T47D (cell line): ENCODE data around the gene PPA1.

Experiments used
- DNase-seq, 2 experiments: peaks; one replicate each; pipeline versions ENCODE4 v3.0.0 to v3.0.0-alpha.2; 2011 to 2012; ENCODE audit warnings: low read depth in 1 of 2, low spot score in 1 of 2
- JUND ChIP-seq: IDR thresholded peaks from 2 replicates; pipeline ENCODE4 v1.6.1; 2012; ENCODE audit warnings: low read depth
- in situ Hi-C: cut with HindIII; loops from 2 replicates; pipeline ENCODE4 v1.10.0; 2016; ENCODE audit warnings: low sequenced_read_pairs, low pct_unique_long_range_greater_than_20kb

PPA1 gene

DNA sequence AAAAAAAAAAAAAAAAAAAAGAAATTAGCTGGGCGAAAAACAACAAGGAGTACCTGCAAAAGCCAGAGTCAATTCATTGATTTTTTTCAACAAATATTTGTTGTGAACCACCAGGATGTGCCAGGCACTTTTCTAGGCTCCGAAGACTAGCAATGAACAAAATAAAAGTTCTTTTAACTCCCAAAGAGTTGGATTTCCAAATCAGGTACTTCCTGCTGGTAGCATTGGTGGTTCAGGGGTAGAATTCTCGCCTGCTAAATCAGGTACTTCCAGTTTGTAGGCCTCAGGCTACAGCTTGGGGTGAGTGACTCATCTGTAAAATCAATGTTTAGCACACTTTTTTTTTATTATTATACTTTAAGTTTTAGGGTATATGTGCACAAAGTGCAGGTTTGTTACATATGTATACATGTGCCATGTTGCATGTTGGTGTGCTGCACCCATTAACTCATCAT, 10.9 kb downstream of the PPA1 start:
- in situ Hi-C loops = no loop called here
- peak; percentile 22 to 86 for DNase-seq
- peak; percentile 72 for TF ChIP-seq JUND

DNA sequence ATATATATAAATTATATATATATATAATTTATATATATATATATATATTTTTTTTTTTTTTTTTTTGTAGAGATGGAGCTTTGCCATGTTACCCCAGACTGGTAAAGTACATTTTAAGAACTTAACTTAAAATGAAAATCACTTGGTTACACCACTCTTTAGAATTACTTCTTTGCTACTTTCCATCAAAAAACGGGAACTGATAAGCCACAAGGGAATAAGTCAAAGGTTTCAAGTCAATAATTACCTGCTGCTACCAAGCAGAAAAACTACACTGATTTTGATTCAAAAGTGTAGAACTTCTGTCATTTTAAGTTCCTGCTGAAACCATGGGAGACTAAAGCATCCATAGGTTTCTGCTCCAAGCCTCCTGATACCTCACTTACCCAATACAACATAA, 12.2 kb downstream of the PPA1 start:
- no peak for DNase-seq
- in situ Hi-C loops = no loop called here
- no peak for TF ChIP-seq JUND

DNA sequence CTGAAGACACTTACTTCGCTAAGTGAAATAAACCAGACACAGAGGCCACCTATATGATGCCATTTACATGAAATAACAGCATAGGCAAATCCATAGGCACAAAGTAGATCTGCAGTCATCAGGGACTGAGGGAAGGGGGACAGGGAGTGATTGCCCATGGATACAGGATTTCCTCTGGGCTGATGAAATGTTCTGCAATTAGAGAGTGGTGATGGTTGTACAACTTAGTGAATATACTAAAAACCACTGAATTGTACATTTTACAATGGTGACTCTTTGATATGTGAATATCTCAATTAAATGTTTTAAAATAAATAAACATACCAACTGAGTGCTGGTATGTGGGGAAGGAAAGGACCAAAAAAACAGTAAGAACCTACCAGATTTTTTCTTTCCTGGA, 20.4 kb downstream of the PPA1 start:
- DNase-seq = no peak
- in situ Hi-C loops = no loop called here
- TF ChIP-seq JUND = no peak

DNA sequence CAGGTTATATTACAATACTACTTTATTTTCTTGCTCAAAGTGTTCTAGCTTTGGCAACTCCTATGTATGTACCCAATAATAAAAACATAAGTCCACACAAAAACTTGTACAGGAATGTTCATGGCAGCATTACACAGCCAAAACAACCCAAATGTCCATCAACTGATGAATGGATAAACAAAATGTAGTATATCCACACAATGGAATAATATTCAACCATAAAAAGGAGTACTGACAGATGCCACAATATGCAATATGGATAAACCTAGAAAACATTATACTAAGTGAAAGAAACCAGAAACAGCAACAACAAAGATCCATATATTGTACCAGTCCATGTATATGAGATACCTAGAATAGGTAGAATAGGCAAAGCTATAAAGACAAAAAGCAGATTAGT, 21.0 kb downstream of the PPA1 start:
- DNase-seq = no peak
- in situ Hi-C loops = no loop called here
- no peak for TF ChIP-seq JUND

DNA sequence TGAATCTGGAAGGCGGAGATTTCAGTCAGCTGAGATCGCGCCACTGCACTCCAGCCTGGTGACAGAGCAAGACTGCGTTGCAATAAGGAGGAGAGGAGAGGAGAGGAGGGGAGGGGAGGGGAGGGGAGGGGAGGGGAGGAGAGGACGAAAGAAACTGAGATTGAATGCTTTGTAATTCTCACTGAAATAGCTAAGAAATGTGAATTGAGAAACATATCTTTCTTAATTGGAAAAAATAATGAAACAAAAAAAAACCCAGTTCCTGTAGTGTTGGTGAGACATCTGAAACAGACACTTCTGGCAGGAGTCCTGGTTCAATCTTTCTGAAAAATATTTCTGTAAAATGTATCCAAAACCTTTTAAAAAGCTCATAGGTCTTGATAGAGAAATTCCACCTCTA, 26.5 kb downstream of the PPA1 start:
- in situ Hi-C loops = no loop called here
- no peak for TF ChIP-seq JUND

DNA sequence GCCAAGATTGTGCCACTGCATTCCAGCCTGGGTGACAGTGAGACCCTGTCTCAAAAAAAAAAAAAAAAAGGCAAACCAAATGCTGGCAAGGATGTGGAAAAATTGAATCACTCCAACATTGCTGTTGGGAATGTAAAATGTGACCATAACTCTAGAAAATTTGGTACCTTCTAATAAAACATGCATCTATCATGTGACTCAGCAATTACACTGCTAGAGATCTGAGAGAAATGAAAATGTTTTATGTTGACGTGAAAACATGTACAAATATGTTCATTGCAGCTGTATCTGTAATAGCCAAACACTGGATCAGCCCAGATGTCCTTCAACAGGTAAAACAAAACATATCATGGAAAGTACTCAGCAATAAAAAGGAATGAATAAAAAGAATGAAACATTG, 32.1 kb downstream of the PPA1 start:
- in situ Hi-C loops = no loop called here
- TF ChIP-seq JUND = no peak
- no peak for DNase-seq

More for the DNA sequence above, 26.5 kb downstream of the PPA1 start:
- DNase-seq = no peak

DNA sequence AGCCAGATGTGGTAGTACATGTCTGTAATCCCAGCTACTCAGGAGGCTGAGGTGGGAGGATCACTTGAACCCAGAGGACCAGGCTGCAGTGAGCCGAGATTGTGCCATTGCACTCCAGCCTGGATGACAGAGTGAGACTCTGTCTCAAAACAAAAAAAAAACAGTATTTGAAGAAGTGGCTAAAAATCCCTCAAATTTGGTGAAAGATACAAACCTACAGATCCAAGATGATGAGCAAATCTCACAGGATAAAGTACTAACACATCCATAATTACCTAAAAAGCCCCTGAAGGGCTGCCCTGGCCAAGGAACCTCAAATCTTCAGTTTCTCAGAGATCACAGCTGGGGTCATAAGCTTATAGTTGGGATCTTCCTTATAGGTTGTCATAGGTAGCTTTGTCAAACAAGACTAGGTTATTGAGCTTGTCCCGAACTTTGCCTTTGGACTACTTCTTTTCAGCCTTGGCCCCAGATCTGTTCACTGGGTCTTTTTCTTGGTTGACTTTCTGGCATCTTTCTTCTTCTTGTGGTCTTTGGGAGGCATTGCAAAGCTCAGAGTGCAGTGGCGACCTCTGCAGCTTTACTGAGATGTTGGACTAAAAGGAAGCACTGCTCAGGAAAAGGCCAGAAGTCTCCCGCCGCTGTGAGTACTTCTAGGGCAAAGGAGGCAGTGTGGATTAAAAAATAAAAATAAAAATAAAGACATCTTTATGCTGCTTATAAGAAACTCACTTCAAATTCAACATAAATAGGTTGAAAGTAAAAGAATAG, 34.3 kb downstream of the PPA1 start:
- no peak for DNase-seq
- in situ Hi-C loops = no loop called here
- TF ChIP-seq JUND = no peak

DNA sequence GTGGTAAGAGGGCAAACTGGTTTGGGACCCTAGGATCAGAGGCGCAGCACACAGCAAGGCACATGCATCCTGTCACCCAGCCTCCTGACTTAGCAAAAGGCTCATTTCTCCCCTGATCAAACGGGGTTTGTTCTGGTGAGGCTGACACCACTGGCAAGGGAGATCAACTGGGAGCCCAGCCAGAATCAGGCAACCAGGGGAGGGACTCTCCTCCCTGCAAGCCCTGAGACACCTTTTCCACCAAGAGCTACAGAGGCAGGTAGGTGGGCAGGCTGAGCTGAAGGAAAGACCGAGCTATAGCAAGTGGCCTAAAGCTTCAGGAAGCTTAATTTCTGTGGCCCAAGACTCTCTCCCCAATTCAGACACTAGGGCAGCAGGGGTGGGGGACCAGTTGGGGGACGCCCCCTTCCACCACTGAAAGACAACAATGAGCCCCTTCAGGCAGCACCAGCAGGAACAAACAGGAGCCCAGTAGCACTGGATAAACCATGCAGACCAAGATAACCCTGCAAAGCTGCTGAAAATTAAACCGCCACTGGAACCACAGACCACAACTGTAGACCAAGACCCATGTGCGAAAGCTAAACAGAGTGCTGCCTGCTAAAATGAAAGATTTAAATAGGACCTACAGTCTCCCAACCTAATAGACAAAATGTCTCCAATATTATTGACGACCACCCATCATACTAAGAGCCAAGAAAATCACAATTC, 35.8 kb downstream of the PPA1 start:
- in situ Hi-C loops = no loop called here
- no peak for DNase-seq
- no peak for TF ChIP-seq JUND

DNA sequence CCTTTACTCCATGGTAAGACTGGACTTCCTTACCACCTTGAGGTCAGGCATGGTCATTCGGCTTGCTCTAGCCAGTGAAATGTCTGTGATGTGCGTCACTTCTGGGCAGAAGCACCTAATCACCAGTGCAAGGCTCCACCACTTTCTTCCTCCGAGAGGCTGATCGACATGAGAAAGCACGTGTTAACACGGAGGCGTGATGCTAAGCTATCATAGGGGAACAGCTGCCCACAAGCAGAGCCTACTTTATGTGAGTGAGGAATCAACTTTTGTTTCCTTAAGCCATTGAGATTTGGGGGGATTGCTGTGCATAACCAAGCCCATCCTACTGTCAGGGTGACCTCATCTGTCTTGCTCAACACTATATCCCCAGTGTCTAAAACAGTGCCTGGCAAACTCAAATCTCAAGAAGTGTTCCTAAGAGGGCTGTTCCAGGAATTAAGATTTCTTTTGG, 39.8 kb downstream of the PPA1 start:
- in situ Hi-C loops = no loop called here
- no peak for TF ChIP-seq JUND
- DNase-seq = no peak

DNA sequence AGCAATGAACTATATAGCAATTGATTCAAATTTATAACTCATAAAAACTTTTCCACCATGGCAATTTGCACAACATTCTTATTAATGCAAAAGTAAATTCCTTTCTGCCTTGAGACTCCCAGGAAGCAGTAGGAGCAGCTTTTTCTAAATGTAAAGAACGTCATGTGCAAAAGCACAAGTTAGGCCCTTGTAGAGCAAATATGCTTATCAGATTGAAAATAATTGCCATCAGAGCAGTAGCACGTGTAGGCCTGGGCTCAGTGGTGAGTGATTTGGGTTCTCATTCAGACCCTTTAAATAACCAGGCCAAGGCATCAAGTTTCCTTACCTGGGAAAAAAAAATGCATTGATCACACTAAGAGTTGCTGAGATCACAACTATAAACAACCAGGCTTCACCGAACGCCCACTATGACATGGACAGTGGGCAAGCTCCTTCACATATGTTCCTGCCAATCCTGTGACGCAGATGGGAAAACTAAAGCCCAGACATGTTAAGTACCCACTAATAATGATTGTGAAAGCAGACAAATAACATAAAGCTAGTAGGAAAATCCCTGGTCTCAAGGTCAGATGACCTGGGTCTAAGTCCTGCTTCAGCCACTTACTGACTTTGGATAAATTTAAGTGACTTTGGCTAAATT, 40.8 kb downstream of the PPA1 start:
- in situ Hi-C loops = no loop called here
- no peak for TF ChIP-seq JUND
- DNase-seq = no peak

DNA sequence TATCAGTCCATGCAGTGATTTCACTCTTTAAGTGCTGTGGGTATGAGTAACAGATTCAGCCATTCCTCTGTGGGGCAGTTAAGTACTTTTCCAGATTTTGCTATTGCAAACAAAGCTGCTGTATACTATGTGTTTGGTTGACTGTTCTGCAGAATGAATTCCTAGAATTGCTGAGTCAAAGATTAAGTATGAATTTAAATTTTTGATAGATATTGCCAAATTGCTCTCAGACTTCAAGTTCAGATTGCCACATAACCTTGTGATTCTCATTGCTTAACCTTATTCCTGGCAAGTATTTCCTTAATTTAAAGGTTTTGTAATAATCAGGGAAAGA, 41.3 kb downstream of the PPA1 start:
- TF ChIP-seq JUND = no peak

DNA sequence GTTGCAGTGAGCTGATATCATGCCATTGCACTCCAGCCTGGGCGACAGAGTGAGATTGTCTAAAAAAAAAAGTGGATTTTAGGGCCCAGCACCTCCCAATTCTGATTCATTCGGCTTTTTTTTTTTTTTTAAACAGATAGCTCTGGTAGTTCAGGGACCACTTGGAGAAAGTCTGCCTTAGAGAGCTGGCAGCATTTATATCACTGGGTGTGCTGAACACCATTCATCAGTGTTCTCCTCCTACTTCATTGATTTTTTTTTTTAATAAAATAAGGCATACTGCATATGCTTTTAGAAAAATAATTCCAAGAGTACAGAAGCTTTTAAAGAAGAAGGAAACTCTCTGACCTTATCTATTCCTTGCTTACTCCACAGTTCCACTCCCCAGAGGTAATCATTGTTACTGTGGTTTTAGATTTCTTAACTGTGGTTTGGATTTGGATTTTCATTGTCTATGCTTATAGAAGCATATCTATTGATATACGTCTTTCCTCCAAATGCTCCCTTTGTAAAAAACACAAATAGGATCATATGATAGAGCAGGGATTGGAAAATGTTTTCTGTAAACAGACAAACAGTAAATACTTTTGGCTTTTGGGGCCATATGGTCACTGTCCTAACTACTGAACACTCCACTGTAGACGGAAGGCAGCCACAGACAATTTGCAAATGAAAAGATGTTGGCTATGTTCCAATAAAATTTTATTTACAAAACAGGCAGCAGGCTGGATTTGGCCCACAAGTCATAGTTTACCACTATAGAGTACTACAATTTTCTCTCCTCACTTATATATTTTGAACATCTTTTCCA, 41.9 kb downstream of the PPA1 start:
- DNase-seq = no peak
- TF ChIP-seq JUND = no peak
- in situ Hi-C loops = no loop called here

More for the DNA sequence above, 41.3 kb downstream of the PPA1 start:
- in situ Hi-C loops = no loop called here
- no peak for DNase-seq
